Lung (tissue), 12 donors: ENCODE results near the gene PDCD7. TPM values are rescaled to one million over a fixed set of nuclear protein-coding genes. Genes with fewer than 3 reads are reported as not detected.
A peak's percentile ranks its signal among the peaks of the same experiment; 100 is the strongest.

Experiments used
- ATAC-seq: fragments of 200-7000 bp; cut with Tn5 transposase; one replicate; pipeline ENCODE4 v1.9.1; 2020; ENCODE audit warnings: moderate number of reproducible peaks; ENCODE audit not compliant: insufficient read depth, low FRiP score
- DNase-seq, 3 donors: peaks; one replicate each; pipeline ENCODE4 v3.0.0-alpha.2; 2013 to 2017
- H3K27ac ChIP-seq, 2 donors: one replicate each; pipeline ENCODE4 v1.5.1; 2013; ENCODE audit warnings: mild to moderate bottlenecking in 2 of 2, moderate library complexity in 2 of 2, control low read depth in 1 of 2, inconsistent platforms in 1 of 2, low read depth in 1 of 2, low read length in 1 of 2
- H3K27me3 ChIP-seq, 3 donors: one replicate each; pipeline ENCODE4 v1.5.1; 2013; ENCODE audit warnings: low read length in 2 of 3; ENCODE audit not compliant: control insufficient read depth in 3 of 3, insufficient read depth in 3 of 3
- H3K36me3 ChIP-seq, 4 donors: one replicate each; pipeline ENCODE4 v1.5.1; 2013; ENCODE audit warnings: low read length in 4 of 4, mild to moderate bottlenecking in 1 of 4, moderate library complexity in 1 of 4; ENCODE audit not compliant: control insufficient read depth in 4 of 4, insufficient read depth in 4 of 4
- H3K4me1 ChIP-seq, 5 donors: one replicate each; pipeline ENCODE4 v1.5.1; 2013; ENCODE audit warnings: low read length in 5 of 5, mild to moderate bottlenecking in 2 of 5, moderate library complexity in 1 of 5; ENCODE audit not compliant: control insufficient read depth in 5 of 5, insufficient read depth in 5 of 5
- H3K4me3 ChIP-seq: one replicate; pipeline ENCODE4 v1.5.1; 2013; ENCODE audit warnings: mild to moderate bottlenecking, control low read depth, moderate library complexity
- H3K9ac ChIP-seq, 2 donors: one replicate each; pipeline ENCODE4 v1.5.1; 2013; ENCODE audit warnings: low read length in 2 of 2, control low read depth in 1 of 2; ENCODE audit not compliant: insufficient read depth in 1 of 2
- H3K9me3 ChIP-seq, 4 donors: one replicate each; pipeline ENCODE4 v1.5.1; 2013; ENCODE audit warnings: low read length in 3 of 4, mild to moderate bottlenecking in 1 of 4, moderate library complexity in 1 of 4; ENCODE audit not compliant: control insufficient read depth in 4 of 4, insufficient read depth in 3 of 4
- WGBS, 2 donors: extraction: QIAGEN DNeasy Blood & Tissue Kit; methylation state at CpG; one replicate each; pipeline ENCODE4 v1.1.7; 2013; 5-methylcytosine and 5-hydroxymethylcytosine counted together
- polyA plus RNA-seq, 2 donors: library from polyadenylated mRNA; stranded (reverse); fragments of 200-250 nt; gene quantifications; one replicate each; pipeline ENCODE4 v1.2.1, GENCODE V29; 2013
- total RNA-seq, 2 donors: library from RNA; depleted of rRNA in 1 of 2; stranded (reverse); fragments of >200 nt in 1 of 2; gene quantifications; one replicate each; pipeline ENCODE4 v1.2.1, GENCODE V29; 2014 to 2021
- TF ChIP-seq, protein P1 (sequence below): IDR thresholded peaks from 2 replicates; pipeline ENCODE4 v1.5.1; 2012; ENCODE audit warnings: mild to moderate bottlenecking; ENCODE audit errors: control extremely low read depth, extremely low read depth
- donor health status: control.
- donor health status: control.
- donor health status: Bipolar disorder and iron deficiency.
- donor health status: healthy.
- donor health status: DM: yes; HTN: yes; CAD: no.

The PDCD7 gene
- total and polyA plus RNA-seq, 4 donors, result 8.8 to 21.7 (median 14.1) TPM

DNA sequence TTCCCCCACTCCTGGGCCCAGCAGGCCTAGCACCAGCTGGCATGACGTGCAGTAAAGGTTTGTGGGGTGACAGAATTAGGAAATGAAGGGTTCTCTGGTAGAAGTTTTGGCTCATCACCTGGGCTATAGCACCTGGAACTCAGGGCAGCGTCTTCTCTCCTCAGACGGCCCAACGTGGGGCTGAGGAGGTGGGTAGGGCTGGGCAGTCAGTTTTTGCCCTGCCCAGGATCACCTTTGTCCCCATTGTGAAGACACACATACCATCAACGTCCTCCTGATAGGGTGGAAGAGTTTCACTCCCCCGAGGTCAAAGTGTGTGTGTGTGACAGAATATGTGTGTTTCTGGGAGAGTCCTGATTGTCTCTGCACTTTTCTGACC, 45.0 kb downstream of the PDCD7 start:
- H3K9me3 ChIP-seq, result no peaks in the 10 kb centered on the region
- H3K27ac ChIP-seq, result peak overlapping the region; percentile 82 to 84
- no peaks in the 10 kb centered on the region for H3K27me3 ChIP-seq
- TF ChIP-seq, protein P1, sequence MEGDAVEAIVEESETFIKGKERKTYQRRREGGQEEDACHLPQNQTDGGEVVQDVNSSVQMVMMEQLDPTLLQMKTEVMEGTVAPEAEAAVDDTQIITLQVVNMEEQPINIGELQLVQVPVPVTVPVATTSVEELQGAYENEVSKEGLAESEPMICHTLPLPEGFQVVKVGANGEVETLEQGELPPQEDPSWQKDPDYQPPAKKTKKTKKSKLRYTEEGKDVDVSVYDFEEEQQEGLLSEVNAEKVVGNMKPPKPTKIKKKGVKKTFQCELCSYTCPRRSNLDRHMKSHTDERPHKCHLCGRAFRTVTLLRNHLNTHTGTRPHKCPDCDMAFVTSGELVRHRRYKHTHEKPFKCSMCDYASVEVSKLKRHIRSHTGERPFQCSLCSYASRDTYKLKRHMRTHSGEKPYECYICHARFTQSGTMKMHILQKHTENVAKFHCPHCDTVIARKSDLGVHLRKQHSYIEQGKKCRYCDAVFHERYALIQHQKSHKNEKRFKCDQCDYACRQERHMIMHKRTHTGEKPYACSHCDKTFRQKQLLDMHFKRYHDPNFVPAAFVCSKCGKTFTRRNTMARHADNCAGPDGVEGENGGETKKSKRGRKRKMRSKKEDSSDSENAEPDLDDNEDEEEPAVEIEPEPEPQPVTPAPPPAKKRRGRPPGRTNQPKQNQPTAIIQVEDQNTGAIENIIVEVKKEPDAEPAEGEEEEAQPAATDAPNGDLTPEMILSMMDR, result no peak
- ATAC-seq (no peak), DNase-seq (no peak)
- H3K4me1 ChIP-seq, result peaks cover 0 to 91% (median 63%) of the 10 kb centered on the region in 5 donors
- H3K4me3 ChIP-seq, result no peak overlapping the region
- H3K9ac ChIP-seq, result no peak overlapping the region
- WGBS, 2 donors, result 66 to 70% methylated on average over 6 of the region's 6 CpGs
- no peaks in the 10 kb centered on the region for H3K36me3 ChIP-seq

DNA sequence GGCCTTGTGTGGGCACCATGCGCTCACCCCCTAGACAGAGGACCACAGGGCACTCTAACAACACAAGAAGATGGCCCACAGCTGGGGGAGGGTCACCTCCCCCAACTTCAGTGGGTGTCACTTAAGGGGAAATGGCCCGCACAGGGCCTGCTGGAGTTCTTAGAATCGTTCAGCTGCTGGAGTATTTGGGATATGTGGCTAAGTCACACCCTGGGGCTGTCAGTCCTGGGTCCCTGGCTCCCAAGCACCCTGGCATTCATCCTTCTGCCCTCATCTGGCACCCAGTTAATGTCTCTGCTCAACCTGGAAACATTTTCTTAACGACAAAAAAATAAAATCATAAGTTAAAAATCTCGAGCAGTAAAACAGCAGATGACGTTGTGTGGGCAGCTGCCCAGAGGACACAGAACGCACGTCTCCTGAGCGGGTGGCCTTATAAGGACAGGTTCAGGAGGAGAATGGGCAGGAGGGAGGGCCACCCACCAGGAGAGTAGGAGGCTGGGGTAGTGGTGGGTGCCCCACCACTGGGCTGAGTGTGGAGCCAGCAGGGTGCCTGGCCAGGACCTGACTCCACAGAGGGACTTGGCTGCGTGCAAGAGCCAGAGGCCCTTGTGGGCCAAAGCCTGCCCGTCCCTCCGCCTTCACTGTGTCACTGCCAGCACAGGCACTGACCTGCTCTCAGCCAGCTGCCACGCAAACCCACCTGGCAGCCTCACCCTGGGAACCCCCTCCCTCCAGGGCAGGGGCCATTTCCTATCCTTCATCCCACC, 45.5 kb downstream of the PDCD7 start:
- Histone ChIP-seq H3K27ac (peak overlapping the region; percentile 82 to 84), H3K27me3 (no peaks in the 10 kb centered on the region), H3K4me3 (no peak overlapping the region), H3K36me3 (no peaks in the 10 kb centered on the region), H3K4me1 (peaks cover 0 to 97% (median 67%) of the 10 kb centered on the region in 5 donors), H3K9me3 (no peaks in the 10 kb centered on the region), H3K9ac (peak overlapping the region in 1 of 2 donors; percentile 7)
- ATAC-seq (no peak), DNase-seq (peak; percentile 85 to 89 (median 88))
- TF ChIP-seq, protein P1, result no peak
- 58 to 73% methylated on average over 13 of the region's 13 CpGs for WGBS, 2 donors

DNA sequence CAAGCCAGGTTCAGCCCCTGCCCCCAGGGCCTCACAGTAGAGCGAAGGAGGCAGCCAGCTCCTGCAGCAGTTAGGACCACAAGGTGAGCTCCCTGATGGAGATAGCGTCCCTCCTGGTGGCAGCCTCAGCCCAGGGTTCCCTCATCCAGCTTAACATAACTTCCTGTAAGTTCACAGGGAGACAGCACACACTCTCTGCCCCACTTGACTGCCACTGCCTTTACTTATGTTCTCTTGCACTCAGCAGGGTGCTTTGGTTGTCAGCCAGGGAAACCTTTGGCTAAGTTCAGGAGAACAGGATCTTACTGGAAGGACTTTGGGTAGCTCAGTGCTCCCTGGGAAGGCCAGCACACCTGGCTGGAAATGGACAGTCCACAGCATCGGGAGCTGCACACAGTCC, 46.2 kb downstream of the PDCD7 start:
- ATAC-seq (no peak), DNase-seq (peak in 1 of 3 donors; percentile 53)
- Histone ChIP-seq H3K36me3 (no peaks in the 10 kb centered on the region), H3K4me3 (no peak overlapping the region), H3K4me1 (peaks cover under 1 to 100% (median 74%) of the 10 kb centered on the region in 5 donors), H3K9me3 (no peaks in the 10 kb centered on the region), H3K9ac (peak overlapping the region in 1 of 2 donors; percentile 7), H3K27me3 (no peaks in the 10 kb centered on the region), H3K27ac (peak overlapping the region; percentile 82 to 83)
- TF ChIP-seq, protein P1, result no peak
- WGBS, 2 donors, result 68 to 85% methylated on average over 3 of the region's 3 CpGs
